ENCODE data around the gene SYNM. TPM values are rescaled to one million over a fixed set of nuclear protein-coding genes. Genes with fewer than 3 reads are reported as not detected.

SYNM gene
- total and polyA plus RNA-seq, 2 donors (not counting 1 experiment from before 2014, with no cell fraction given) = 0.04 to 0.27 TPM

- ATAC-seq (ENCODE audit: low read depth) (no peak), DNase-seq (no peak)
- 85% methylated on average over 10 of the region's 10 CpGs for WGBS (ENCODE audit: insufficient coverage)
- Mint-ChIP-seq H3K4me1 (no peaks in the 10 kb centered on the region), H3K27me3 (peaks cover 5% of the 10 kb centered on the region), H3K9me3 (ENCODE audit: insufficient read depth) (no peaks in the 10 kb centered on the region), H3K27ac (no peak overlapping the region), H3K4me3 (no peak overlapping the region)
- Histone ChIP-seq H3K79me2 (ENCODE audit: control insufficient read depth, insufficient read depth, low read length) (no peaks in the 10 kb centered on the region), H3K27ac (ENCODE audit: low read length in 2 of 2) (no peak overlapping the region), H3K4me2 (replicated peaks; ENCODE audit: low read depth, low read length, poor library complexity, severe bottlenecking) (no peak overlapping the region), H3K4me3 (ENCODE audit: control extremely low read depth in 1 of 5, extremely low read depth in 1 of 5, insufficient read depth in 1 of 5, low read depth in 2 of 5, low read length in 4 of 5) (no peak overlapping the region), H4K20me1 (ENCODE audit: control insufficient read depth, insufficient read depth, low read length, poor library complexity, severe bottlenecking) (no peaks in the 10 kb centered on the region), H3K9me3 (ENCODE audit: control extremely low read depth in 1 of 3, control insufficient read depth in 2 of 3, insufficient read depth in 1 of 3, low read length in 2 of 3) (no peaks in the 10 kb centered on the region), H3K27me3 (replicated peaks in 1 of 4; ENCODE audit: control extremely low read depth in 1 of 4, control insufficient read depth in 3 of 4, insufficient read depth in 4 of 4, low read length in 3 of 4) (peaks cover 0 to 3% (median 0%) of the 10 kb centered on the region in 4 experiments), H3K36me3 (replicated peaks in 1 of 2; ENCODE audit: control extremely low read depth in 1 of 2, control insufficient read depth in 1 of 2, extremely low read depth in 1 of 2, insufficient read depth in 2 of 2, low read length in 1 of 2) (no peaks in the 10 kb centered on the region), H3K9ac (ENCODE audit: low read length) (no peak overlapping the region), H3K4me1 (ENCODE audit: control insufficient read depth in 2 of 2, insufficient read depth in 2 of 2, low read length in 2 of 2) (no peaks in the 10 kb centered on the region), H2AFZ (ENCODE audit: insufficient read depth, low read depth, low read length, poor library complexity, severe bottlenecking) (no peak overlapping the region)
- ChIA-PET CTCF (no interaction called here), POLR2A (no interaction called here)
- TF ChIP-seq CTCF (IDR thresholded peaks at IDR 0.05) (no peak), EZH2 (IDR thresholded peaks at IDR 0.05; ENCODE audit: borderline replicate concordance, insufficient read depth, low read depth, low read length, poor library complexity, severe bottlenecking) (no peak)
- intact Hi-C loops (cut with micrococcal nuclease) = no loop called here
Measured at GRCh38 chr15:99121207-99121606, 16.3 kb downstream of the SYNM start.

GRCh38 chr15:99121691-99122410, 17.0 kb downstream of the SYNM start:
- no peak overlapping the region for H2AFZ ChIP-seq (ENCODE audit: insufficient read depth, low read depth, low read length, poor library complexity, severe bottlenecking)
- H3K9me3 ChIP-seq (ENCODE audit: control extremely low read depth in 1 of 3, control insufficient read depth in 2 of 3, insufficient read depth in 1 of 3, low read length in 2 of 3) = no peaks in the 10 kb centered on the region
- Mint-ChIP-seq H3K4me3 (no peak overlapping the region), H3K9me3 (ENCODE audit: insufficient read depth) (no peaks in the 10 kb centered on the region), H3K4me1 (no peaks in the 10 kb centered on the region), H3K27ac (no peak overlapping the region), H3K27me3 (peaks cover 5% of the 10 kb centered on the region)
- TF ChIP-seq CTCF (IDR thresholded peaks at IDR 0.05) = no peak
- no peak for TF ChIP-seq EZH2 (IDR thresholded peaks at IDR 0.05; ENCODE audit: borderline replicate concordance, insufficient read depth, low read depth, low read length, poor library complexity, severe bottlenecking)
- H3K4me3 ChIP-seq (ENCODE audit: control extremely low read depth in 1 of 5, extremely low read depth in 1 of 5, insufficient read depth in 1 of 5, low read depth in 2 of 5, low read length in 4 of 5) = no peak overlapping the region
- intact Hi-C loops (cut with micrococcal nuclease) = no loop called here
- H3K36me3 ChIP-seq (replicated peaks in 1 of 2; ENCODE audit: control extremely low read depth in 1 of 2, control insufficient read depth in 1 of 2, extremely low read depth in 1 of 2, insufficient read depth in 2 of 2, low read length in 1 of 2) = no peaks in the 10 kb centered on the region
- CTCF ChIA-PET = no interaction called here
- POLR2A ChIA-PET = no interaction called here
- DNase-seq (no peak), ATAC-seq (ENCODE audit: low read depth) (no peak)
- no peaks in the 10 kb centered on the region for H4K20me1 ChIP-seq (ENCODE audit: control insufficient read depth, insufficient read depth, low read length, poor library complexity, severe bottlenecking)
- H3K27me3 ChIP-seq (replicated peaks in 1 of 4; ENCODE audit: control extremely low read depth in 1 of 4, control insufficient read depth in 3 of 4, insufficient read depth in 4 of 4, low read length in 3 of 4) = peaks cover 0 to 3% (median 0%) of the 10 kb centered on the region in 4 experiments
- H3K27ac ChIP-seq (ENCODE audit: low read length in 2 of 2) = no peak overlapping the region
- H3K4me1 ChIP-seq (ENCODE audit: control insufficient read depth in 2 of 2, insufficient read depth in 2 of 2, low read length in 2 of 2) = no peaks in the 10 kb centered on the region
- no peak overlapping the region for H3K4me2 ChIP-seq (replicated peaks; ENCODE audit: low read depth, low read length, poor library complexity, severe bottlenecking)
- WGBS (ENCODE audit: insufficient coverage) = 95% methylated on average over 5 of the region's 8 CpGs
- no peaks in the 10 kb centered on the region for H3K79me2 ChIP-seq (ENCODE audit: control insufficient read depth, insufficient read depth, low read length)
- H3K9ac ChIP-seq (ENCODE audit: low read length) = no peak overlapping the region
